ENCODE results near the gene SLC24A3. TPM values are rescaled to one million over a fixed set of nuclear protein-coding genes. Genes with fewer than 3 reads are reported as not detected.

The SLC24A3 gene
- total and polyA plus RNA-seq, 2 donors from 2014 or later: 0.86 to 5.2 TPM

DNA sequence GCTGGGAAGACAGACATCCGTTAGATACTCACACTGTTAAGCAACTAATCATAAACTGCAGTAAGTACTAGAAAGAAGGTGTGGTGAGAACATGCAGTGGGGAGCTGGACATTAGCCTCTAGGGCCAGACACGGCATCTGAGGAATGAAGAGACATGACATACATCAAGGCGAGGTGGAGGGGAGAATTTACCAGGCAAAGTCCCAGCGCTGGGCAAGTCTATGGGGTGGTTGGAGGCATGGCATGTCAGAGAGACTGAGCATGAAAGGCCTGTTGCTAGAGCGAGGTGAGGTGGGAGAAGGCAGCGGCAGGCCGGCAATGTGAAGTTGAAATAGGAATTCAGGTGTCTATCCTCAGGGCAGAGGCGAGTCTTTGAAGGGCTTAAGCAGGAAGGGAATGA is 31.8 kb downstream of the SLC24A3 start:
- H3K36me3 ChIP-seq (ENCODE audit: control insufficient read depth in 2 of 3, insufficient read depth in 3 of 3, low read length in 3 of 3): no peaks in the 10 kb centered on the region
- DNase-seq (no peak), FAIRE-seq (no peak)
- no peaks in the 10 kb centered on the region for H3K4me1 ChIP-seq (ENCODE audit: control insufficient read depth in 2 of 3, insufficient read depth in 2 of 3, low read depth in 1 of 3, low read length in 3 of 3)
- TF ChIP-seq, protein P1, sequence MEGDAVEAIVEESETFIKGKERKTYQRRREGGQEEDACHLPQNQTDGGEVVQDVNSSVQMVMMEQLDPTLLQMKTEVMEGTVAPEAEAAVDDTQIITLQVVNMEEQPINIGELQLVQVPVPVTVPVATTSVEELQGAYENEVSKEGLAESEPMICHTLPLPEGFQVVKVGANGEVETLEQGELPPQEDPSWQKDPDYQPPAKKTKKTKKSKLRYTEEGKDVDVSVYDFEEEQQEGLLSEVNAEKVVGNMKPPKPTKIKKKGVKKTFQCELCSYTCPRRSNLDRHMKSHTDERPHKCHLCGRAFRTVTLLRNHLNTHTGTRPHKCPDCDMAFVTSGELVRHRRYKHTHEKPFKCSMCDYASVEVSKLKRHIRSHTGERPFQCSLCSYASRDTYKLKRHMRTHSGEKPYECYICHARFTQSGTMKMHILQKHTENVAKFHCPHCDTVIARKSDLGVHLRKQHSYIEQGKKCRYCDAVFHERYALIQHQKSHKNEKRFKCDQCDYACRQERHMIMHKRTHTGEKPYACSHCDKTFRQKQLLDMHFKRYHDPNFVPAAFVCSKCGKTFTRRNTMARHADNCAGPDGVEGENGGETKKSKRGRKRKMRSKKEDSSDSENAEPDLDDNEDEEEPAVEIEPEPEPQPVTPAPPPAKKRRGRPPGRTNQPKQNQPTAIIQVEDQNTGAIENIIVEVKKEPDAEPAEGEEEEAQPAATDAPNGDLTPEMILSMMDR (IDR thresholded peaks at IDR 0.05; ENCODE audit: borderline replicate concordance, extremely low read depth, insufficient read depth): no peak
- no peak overlapping the region for H3K27ac ChIP-seq (ENCODE audit: low read depth in 2 of 2, low read length in 2 of 2)
- no peaks in the 10 kb centered on the region for H3K9me3 ChIP-seq (ENCODE audit: control insufficient read depth in 2 of 3, insufficient read depth in 1 of 3, low read length in 3 of 3)
- H3K27me3 ChIP-seq (ENCODE audit: control insufficient read depth, insufficient read depth, low read length): no peaks in the 10 kb centered on the region
- intact Hi-C loops (cut with DNase I): no loop called here
- no peak overlapping the region for H3K4me3 ChIP-seq (ENCODE audit: low read length in 3 of 3)
- H3K9ac ChIP-seq (ENCODE audit: low read length in 3 of 3): no peak overlapping the region

DNA sequence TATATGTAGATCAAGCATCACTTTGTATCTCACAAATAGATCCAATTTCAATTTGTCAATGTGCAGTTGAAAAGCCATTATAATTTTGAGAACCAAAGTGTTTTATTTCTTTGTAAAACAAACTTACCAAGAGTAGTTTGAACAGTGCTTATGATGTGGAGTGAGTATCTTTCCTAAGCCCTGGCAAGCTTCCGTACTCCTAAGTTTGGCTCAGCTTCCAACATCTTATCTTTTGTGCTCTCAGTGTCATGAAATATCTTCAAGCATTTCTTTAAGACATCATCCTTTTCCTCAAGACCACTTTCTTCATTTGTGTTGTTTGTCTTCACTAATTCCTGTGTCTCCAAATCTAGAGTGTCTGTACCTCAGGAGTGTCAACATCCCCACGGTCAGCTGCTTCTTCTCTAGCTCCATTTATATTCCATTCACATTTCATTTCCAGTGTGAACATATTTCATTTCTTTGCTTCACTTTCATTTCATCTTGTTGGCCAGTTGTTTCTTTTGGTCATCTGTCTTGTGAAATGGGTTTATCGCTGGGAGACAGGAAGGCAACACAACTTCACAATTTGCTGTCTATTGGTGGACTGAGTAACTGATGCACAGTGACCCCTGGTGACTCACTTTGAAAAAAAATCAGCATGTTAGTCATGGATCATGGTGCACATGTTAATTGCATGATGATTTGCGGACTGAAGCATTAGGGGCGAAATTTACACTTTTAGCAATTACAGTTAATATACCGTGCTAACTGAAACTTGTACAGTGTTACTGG is 36.9 kb downstream of the SLC24A3 start:
- peak in 1 of 5 donors; percentile 17 for DNase-seq
- H3K9me3 ChIP-seq (ENCODE audit: control insufficient read depth in 2 of 3, insufficient read depth in 1 of 3, low read length in 3 of 3): no peaks in the 10 kb centered on the region
- FAIRE-seq: no peak
- TF ChIP-seq, protein P1 (IDR thresholded peaks at IDR 0.05; ENCODE audit: borderline replicate concordance, extremely low read depth, insufficient read depth): no peak
- H3K4me3 ChIP-seq (ENCODE audit: low read length in 3 of 3): no peak overlapping the region
- no peak overlapping the region for H3K27ac ChIP-seq (ENCODE audit: low read depth in 2 of 2, low read length in 2 of 2)
- intact Hi-C loops (cut with DNase I): no loop called here
- no peaks in the 10 kb centered on the region for H3K27me3 ChIP-seq (ENCODE audit: control insufficient read depth, insufficient read depth, low read length)
- H3K36me3 ChIP-seq (ENCODE audit: control insufficient read depth in 2 of 3, insufficient read depth in 3 of 3, low read length in 3 of 3): no peaks in the 10 kb centered on the region
- H3K4me1 ChIP-seq (ENCODE audit: control insufficient read depth in 2 of 3, insufficient read depth in 2 of 3, low read depth in 1 of 3, low read length in 3 of 3): no peaks in the 10 kb centered on the region
- H3K9ac ChIP-seq (ENCODE audit: low read length in 3 of 3): no peak overlapping the region

DNA sequence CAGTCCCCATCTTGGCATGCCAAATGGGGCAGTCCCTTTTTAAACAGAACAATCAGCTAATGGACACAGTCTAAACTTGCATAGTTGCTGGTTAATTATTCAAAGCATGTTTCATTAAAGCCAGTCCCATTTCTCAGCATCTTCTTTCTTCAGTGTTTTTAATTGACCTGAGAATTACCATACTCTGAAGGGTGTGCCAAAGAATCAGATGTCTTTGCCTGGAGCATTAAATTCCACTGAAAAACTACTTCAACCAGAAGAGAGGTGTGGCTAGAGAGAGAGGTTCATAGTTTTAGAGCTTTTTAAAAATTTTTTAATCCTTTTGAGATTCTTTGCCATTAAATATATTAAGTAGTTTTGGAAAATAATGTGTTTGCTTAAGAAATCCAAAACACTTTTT is 37.9 kb downstream of the SLC24A3 start:
- Histone ChIP-seq H3K9ac (ENCODE audit: low read length in 3 of 3) (no peak overlapping the region), H3K36me3 (ENCODE audit: control insufficient read depth in 2 of 3, insufficient read depth in 3 of 3, low read length in 3 of 3) (no peaks in the 10 kb centered on the region), H3K4me1 (ENCODE audit: control insufficient read depth in 2 of 3, insufficient read depth in 2 of 3, low read depth in 1 of 3, low read length in 3 of 3) (no peaks in the 10 kb centered on the region), H3K9me3 (ENCODE audit: control insufficient read depth in 2 of 3, insufficient read depth in 1 of 3, low read length in 3 of 3) (no peaks in the 10 kb centered on the region), H3K4me3 (ENCODE audit: low read length in 3 of 3) (no peak overlapping the region), H3K27ac (ENCODE audit: low read depth in 2 of 2, low read length in 2 of 2) (no peak overlapping the region), H3K27me3 (ENCODE audit: control insufficient read depth, insufficient read depth, low read length) (no peaks in the 10 kb centered on the region)
- TF ChIP-seq, protein P1 (IDR thresholded peaks at IDR 0.05; ENCODE audit: borderline replicate concordance, extremely low read depth, insufficient read depth): no peak
- no peak for FAIRE-seq
- intact Hi-C loops (cut with DNase I): no loop called here
- DNase-seq: no peak

Measured in kidney (tissue), 14 donors.